Sigmoid colon (tissue), 7 donors: ENCODE measurements around the gene PLAGL2. TPM values are rescaled to one million over a fixed set of nuclear protein-coding genes. Genes with fewer than 3 reads are reported as not detected.
"Not testable (repeated sequence)": the region's sequence is repeated elsewhere in the genome, so short reads cannot be mapped to it uniquely, and the experiment has no call there.

Experiments used
- DNase-seq: peaks from one replicate; pipeline ENCODE4 v3.0.0-alpha.2; 2019
- H3K27ac ChIP-seq, 4 donors: fragments of 200-600 bp; sonication (generic); one replicate each; pipeline ENCODE4 v1.5.1; 2016 to 2019; ENCODE audit warnings: mild to moderate bottlenecking in 1 of 4
- H3K27me3 ChIP-seq, 3 donors: fragments of 200-600 bp; sonication (generic); one replicate each; pipeline ENCODE4 v1.5.1; 2019; ENCODE audit warnings: mild to moderate bottlenecking in 1 of 3
- H3K36me3 ChIP-seq, 4 donors: fragments of 200-600 bp; sonication (generic); one replicate each; pipeline ENCODE4 v1.5.1; 2016 to 2019
- H3K4me1 ChIP-seq, 4 donors: fragments of 200-600 bp; sonication (generic); one replicate each; pipeline ENCODE4 v1.5.1; 2017 to 2019
- H3K4me3 ChIP-seq, 4 donors: fragments of 200-600 bp; sonication (generic); one replicate each; pipeline ENCODE4 v1.5.1; 2017 to 2019; ENCODE audit warnings: mild to moderate bottlenecking in 2 of 4, moderate library complexity in 1 of 4
- H3K9me3 ChIP-seq, 4 donors: fragments of 200-600 bp in 3 of 4; sonication (generic) in 3 of 4; one replicate each; pipeline versions ENCODE4 v1.5.1 to v1.6.1; 2013 to 2019
- CTCF ChIP-seq, 4 experiments: fragments of 450-650 bp in 3 of 4; fragments of 200-600 bp in 1 of 4; IDR thresholded peaks; one replicate each; pipeline ENCODE4 v1.5.1; 2016 to 2019; ENCODE audit warnings: antibody characterized with exemption in 4 of 4, mild to moderate bottlenecking in 3 of 4, moderate library complexity in 2 of 4
- EP300 ChIP-seq, 4 donors: sonication (generic); formaldehyde crosslinking; IDR thresholded peaks; one replicate each; pipeline ENCODE4 v1.6.1; 2017; ENCODE audit warnings: antibody characterized with exemption in 4 of 4
- POLR2A ChIP-seq, 2 donors: fragments of 450-650 bp; IDR thresholded peaks; one replicate each; pipeline ENCODE4 v1.6.1; 2016; ENCODE audit warnings: antibody characterized with exemption in 2 of 2, mild to moderate bottlenecking in 2 of 2, moderate library complexity in 2 of 2
- POLR2AphosphoS5 ChIP-seq, 4 donors: sonication (generic); formaldehyde crosslinking; IDR thresholded peaks; one replicate each; pipeline ENCODE4 v1.6.1; 2017; ENCODE audit warnings: antibody characterized with exemption in 4 of 4
- WGBS, 2 donors: extraction: QIAGEN DNeasy Blood & Tissue Kit; methylation state at CpG; one replicate each; pipeline ENCODE4 v1.1.7; 2013; 5-methylcytosine and 5-hydroxymethylcytosine counted together
- intact Hi-C: fragments of 100-400 bp; cut with DNase I; formaldehyde crosslinking; loops from one replicate; pipeline ENCODE4 v1.15.1; 2023
- polyA plus RNA-seq, 3 donors: library from polyadenylated mRNA; stranded (reverse); fragments of 200-250 nt; gene quantifications; one replicate each; pipeline ENCODE4 v1.2.3, GENCODE V29; 2013
- total RNA-seq, 4 donors: library from RNA; depleted of rRNA; stranded (reverse); fragments of >200 nt; gene quantifications; one replicate each; pipeline ENCODE4 v1.1.0, GENCODE V29; 2016
- donor health status: healthy with polysubstance abuse.
- donor health status: Bipolar disorder and iron deficiency.
- donor health status: healthy.

The PLAGL2 gene
- total and polyA plus RNA-seq, 7 donors = 3.0 to 12.5 (median 5.0) TPM

- peaks cover 0 to 49% (median 44%) of the 10 kb centered on the region in 4 donors for H3K4me1 ChIP-seq
- TF ChIP-seq POLR2A (IDR thresholded peaks at IDR 0.05) (no peak), POLR2AphosphoS5 (IDR thresholded peaks at IDR 0.05) (no peak), EP300 (IDR thresholded peaks at IDR 0.05) (no peak), CTCF (IDR thresholded peaks at IDR 0.05) (no peak)
These were observed 4.0 kb downstream of the PLAGL2 start for GRCh38 chr20:32203356-32204204.

GRCh38 chr20:32201977-32202363, 5.6 kb downstream of the PLAGL2 start:
- DNase-seq = no peak
- Histone ChIP-seq H3K36me3 (peaks cover 5 to 50% (median 15%) of the 10 kb centered on the region in 4 donors), H3K27me3 (no peaks in the 10 kb centered on the region), H3K4me1 (peaks cover 0 to 43% (median 37%) of the 10 kb centered on the region in 4 donors), H3K9me3 (no peaks in the 10 kb centered on the region), H3K4me3 (no peak overlapping the region), H3K27ac (no peak overlapping the region)
- 83 to 84% methylated on average over 8 of the region's 8 CpGs for WGBS, 2 donors
- intact Hi-C loops = loop anchor here (10.0 kb wide), 1 partner anchor 163 kb away; no protein-coding TSS in a partner anchor
- TF ChIP-seq POLR2A (IDR thresholded peaks at IDR 0.05) = no peak
- no peak for TF ChIP-seq CTCF (IDR thresholded peaks at IDR 0.05)
- TF ChIP-seq EP300 (IDR thresholded peaks at IDR 0.05) = no peak
- no peak for TF ChIP-seq POLR2AphosphoS5 (IDR thresholded peaks at IDR 0.05)

More at GRCh38 chr20:32203356-32204204, 4.0 kb downstream of the PLAGL2 start:
- intact Hi-C loops = loop anchor here (10.0 kb wide), 1 partner anchor 161 kb away; no protein-coding TSS in a partner anchor
- no peak overlapping the region for H3K4me3 ChIP-seq
- H3K27ac ChIP-seq = peak overlapping the region; percentile 18 to 75 (median 31)
- WGBS, 2 donors = 29 to 67% methylated on average over 11 of the region's 11 CpGs
- DNase-seq = no peak
- H3K27me3 ChIP-seq = no peaks in the 10 kb centered on the region
- no peaks in the 10 kb centered on the region for H3K9me3 ChIP-seq
- peaks cover 0 to 35% (median 8%) of the 10 kb centered on the region in 4 donors for H3K36me3 ChIP-seq

DNA sequence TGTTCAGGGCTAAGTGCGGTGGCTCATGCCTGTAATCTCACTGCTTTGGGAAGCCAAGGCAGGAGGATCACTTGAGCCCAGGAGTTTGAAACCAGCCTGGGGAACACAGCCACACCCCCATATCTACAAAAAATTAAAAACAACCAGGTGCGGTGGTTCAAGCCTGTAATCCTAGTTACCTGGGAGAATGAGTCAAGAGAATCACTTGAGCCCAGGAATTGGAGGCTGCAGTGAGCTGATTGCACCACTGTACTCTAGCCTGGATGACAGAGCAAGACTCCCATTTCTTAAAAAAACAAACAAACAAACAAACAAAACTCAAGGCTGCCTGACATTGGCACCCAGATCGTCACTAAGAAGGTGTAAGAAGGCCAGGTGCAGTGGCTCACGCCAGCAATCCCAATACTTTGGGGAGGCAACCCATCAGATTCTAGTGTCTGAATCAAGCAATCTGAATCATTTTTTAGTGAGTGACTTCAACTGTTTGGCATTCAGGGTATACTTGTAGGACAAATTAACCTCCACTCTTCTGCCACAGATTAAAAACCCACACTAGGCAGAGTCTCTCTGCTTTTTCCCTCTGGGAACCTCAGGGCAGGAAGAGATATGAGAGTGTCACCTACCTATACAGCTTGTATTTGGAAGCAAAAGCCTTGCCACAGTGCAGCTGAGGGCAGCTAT, 6.1 kb downstream of the PLAGL2 start:
- Histone ChIP-seq H3K4me1 (peaks cover 0 to 39% (median 32%) of the 10 kb centered on the region in 4 donors), H3K4me3 (no peak overlapping the region), H3K27me3 (no peaks in the 10 kb centered on the region), H3K9me3 (no peaks in the 10 kb centered on the region), H3K36me3 (peaks cover 7 to 55% (median 20%) of the 10 kb centered on the region in 4 donors), H3K27ac (no peak overlapping the region)
- no peak for DNase-seq
- no peak for TF ChIP-seq POLR2A (IDR thresholded peaks at IDR 0.05)
- intact Hi-C loops = loop anchor here (10.0 kb wide), 1 partner anchor 163 kb away; no protein-coding TSS in a partner anchor
- 86 to 93% methylated on average over 4 of the region's 4 CpGs for WGBS, 2 donors

GRCh38 chr20:32199006-32199405, 8.5 kb downstream of the PLAGL2 start:
- peaks cover 0 to 24% (median 8%) of the 10 kb centered on the region in 4 donors for H3K4me1 ChIP-seq
- no peaks in the 10 kb centered on the region for H3K27me3 ChIP-seq
- no peaks in the 10 kb centered on the region for H3K9me3 ChIP-seq
- TF ChIP-seq EP300 (IDR thresholded peaks at IDR 0.05) (no peak), POLR2AphosphoS5 (IDR thresholded peaks at IDR 0.05) (no peak), POLR2A (IDR thresholded peaks at IDR 0.05) (no peak), CTCF (IDR thresholded peaks at IDR 0.05) (no peak)
- intact Hi-C loops = no loop called here
- no peak for DNase-seq
- no peak overlapping the region for H3K4me3 ChIP-seq
- no peak overlapping the region for H3K27ac ChIP-seq
- 79 to 86% methylated on average over 4 of the region's 4 CpGs for WGBS, 2 donors
- peaks cover 7 to 72% (median 33%) of the 10 kb centered on the region in 4 donors for H3K36me3 ChIP-seq

DNA sequence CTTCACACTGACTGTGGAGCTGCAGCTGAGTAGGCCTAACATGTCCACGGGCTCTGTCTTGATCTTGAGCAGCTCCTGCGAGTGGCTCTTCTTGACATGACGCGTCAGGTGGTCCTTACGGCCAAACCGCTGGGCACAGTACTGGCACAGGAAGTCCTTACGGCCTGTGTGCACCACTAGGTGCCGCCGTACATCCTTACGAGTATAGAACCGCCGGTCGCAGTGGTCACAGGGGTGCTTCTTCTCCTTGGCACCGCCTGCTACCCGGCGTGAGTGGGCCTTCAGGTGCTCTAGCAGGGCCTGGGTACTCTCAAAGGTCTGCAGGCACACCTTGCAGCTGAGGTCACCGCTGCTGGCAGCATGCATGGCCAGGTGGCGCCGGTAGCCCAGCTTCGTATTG, 10.4 kb downstream of the PLAGL2 start:
- H3K9me3 ChIP-seq, intact Hi-C loops, H3K27me3 ChIP-seq, H3K4me3 ChIP-seq, H3K27ac ChIP-seq, DNase-seq: not testable (repeated sequence)
- 94% methylated on average over 20 of the region's 20 CpGs for WGBS, 2 donors
- peaks cover 0 to 19% (median 2%) of the 10 kb centered on the region in 4 donors for H3K4me1 ChIP-seq
- peaks cover 7 to 72% (median 33%) of the 10 kb centered on the region in 4 donors for H3K36me3 ChIP-seq

DNA sequence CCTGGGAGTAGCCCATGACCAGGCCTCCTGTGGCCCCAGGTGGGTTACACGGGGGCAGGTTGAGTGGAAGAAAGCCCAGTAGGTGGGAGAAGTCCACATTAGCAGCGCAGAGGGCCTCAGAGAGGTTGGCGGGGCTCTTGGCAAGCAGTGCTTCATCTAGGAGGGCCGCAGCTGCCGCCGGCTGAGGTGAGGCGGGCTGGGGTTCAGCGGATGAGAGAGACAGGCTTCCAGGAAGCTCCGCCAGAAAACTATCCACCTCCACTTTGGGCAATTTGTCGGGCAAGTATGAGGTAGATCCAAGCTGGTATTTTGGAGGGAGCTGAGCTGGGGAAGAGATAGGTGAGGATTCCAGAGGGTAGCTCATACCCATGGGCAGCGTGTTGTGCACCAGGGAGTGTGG, 10.9 kb downstream of the PLAGL2 start:
- intact Hi-C loops, DNase-seq, H3K9me3 ChIP-seq, H3K27ac ChIP-seq, H3K4me3 ChIP-seq, H3K27me3 ChIP-seq: not testable (repeated sequence)
- Histone ChIP-seq H3K36me3 (peaks cover 7 to 68% (median 32%) of the 10 kb centered on the region in 4 donors), H3K4me1 (peaks cover 0 to 19% (median 2%) of the 10 kb centered on the region in 4 donors)
- WGBS, 2 donors = 95 to 97% methylated on average over 11 of the region's 11 CpGs
